Bronchial epithelial cell (primary cell): Measurements from ENCODE around the gene SORBS1. TPM values are rescaled to one million over a fixed set of nuclear protein-coding genes. Genes with fewer than 3 reads are reported as not detected.

ENCODE experiments used
- DNase-seq: peaks from one replicate; pipeline ENCODE4 v3.0.0-alpha.2; 2010; ENCODE audit warnings: low read depth
- FAIRE-seq: peaks from 2 replicates; lab custom pipeline; 2011; peaks lifted over from hg19 to GRCh38; lab: Jason Lieb, UNC
- H3K27me3 ChIP-seq: 2 replicates; pipeline ENCODE4 v1.5.1; 2011; ENCODE audit warnings: low read length; ENCODE audit not compliant: control insufficient read depth, insufficient read depth
- H3K36me3 ChIP-seq: 2 replicates; pipeline ENCODE4 v1.5.1; 2011; ENCODE audit warnings: low read length; ENCODE audit not compliant: control insufficient read depth, insufficient read depth
- H3K4me3 ChIP-seq: 2 replicates; pipeline ENCODE4 v1.5.1; 2011; ENCODE audit warnings: mild to moderate bottlenecking, low read depth, low read length, control low read depth
- CTCF ChIP-seq: IDR thresholded peaks from 2 replicates; pipeline ENCODE4 v1.5.1; 2011; ENCODE audit warnings: mild to moderate bottlenecking, moderate library complexity, low read length, control low read depth, inconsistent platforms; ENCODE audit not compliant: insufficient read depth, severe bottlenecking
- total RNA-seq: library from RNA; depleted of rRNA; stranded (reverse); fragments of >200 nt; gene quantifications from 2 replicates; pipeline ENCODE4 v1.2.1, GENCODE V29; 2014

SORBS1 gene
- total RNA-seq, 1 donor from 2014 or later, result under 0.01 TPM

GRCh38 chr10:95579292-95579691, 18.1 kb upstream of the SORBS1 start:
- no peak for FAIRE-seq
- peaks cover 1% of the 10 kb centered on the region for H3K27me3 ChIP-seq
- no peak overlapping the region for H3K4me3 ChIP-seq
- no peak for TF ChIP-seq CTCF
- no peak for DNase-seq
- no peaks in the 10 kb centered on the region for H3K36me3 ChIP-seq

GRCh38 chr10:95578619-95579018, 17.4 kb upstream of the SORBS1 start:
- no peaks in the 10 kb centered on the region for H3K36me3 ChIP-seq
- H3K27me3 ChIP-seq, result peaks cover 2% of the 10 kb centered on the region
- FAIRE-seq (no peak), DNase-seq (no peak)
- H3K4me3 ChIP-seq, result no peak overlapping the region
- no peak for TF ChIP-seq CTCF

- DNase-seq (no peak), FAIRE-seq (no peak)
- no peak for TF ChIP-seq CTCF
- peaks cover 2% of the 10 kb centered on the region for H3K27me3 ChIP-seq
- H3K36me3 ChIP-seq, result no peaks in the 10 kb centered on the region
- no peak overlapping the region for H3K4me3 ChIP-seq
Observed at GRCh38 chr10:95574649-95575365, 13.6 kb upstream of the SORBS1 start.

DNA sequence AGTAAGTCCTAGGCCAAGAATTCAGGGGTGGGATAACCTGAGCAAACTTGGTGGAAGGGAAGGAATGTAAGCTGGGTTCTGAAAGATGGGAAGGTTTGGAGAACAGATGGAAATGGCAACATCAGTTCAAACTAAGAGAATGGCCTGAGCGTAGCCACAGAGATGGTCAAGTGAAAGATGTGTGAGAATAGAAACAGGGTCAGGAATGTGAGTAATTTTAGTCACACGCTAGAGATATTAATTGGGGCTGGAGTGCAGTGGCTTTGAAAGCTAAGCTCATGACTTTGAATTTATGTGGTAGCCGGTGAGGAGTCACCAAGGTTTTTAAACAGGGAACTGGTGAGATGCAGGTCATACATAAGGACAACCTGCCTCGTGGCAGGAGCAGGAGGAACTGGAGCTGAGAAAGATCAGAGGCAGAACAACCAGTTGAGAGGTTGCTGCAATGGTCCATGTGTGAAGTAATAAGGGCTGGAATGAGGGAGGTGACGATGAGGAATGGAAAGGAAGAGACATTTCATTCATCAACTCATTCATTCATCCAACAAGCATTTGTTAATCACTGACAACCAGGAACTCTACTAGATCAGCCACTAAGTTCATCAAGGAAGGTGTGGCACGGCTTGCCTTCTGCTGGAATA, 12.9 kb upstream of the SORBS1 start:
- no peak for DNase-seq
- no peak for TF ChIP-seq CTCF
- Histone ChIP-seq H3K27me3 (peaks cover 2% of the 10 kb centered on the region), H3K4me3 (no peak overlapping the region), H3K36me3 (no peaks in the 10 kb centered on the region)
- peak; percentile 70 for FAIRE-seq

- no peak for TF ChIP-seq CTCF
- no peaks in the 10 kb centered on the region for H3K36me3 ChIP-seq
- H3K27me3 ChIP-seq, result peaks cover 2% of the 10 kb centered on the region
- FAIRE-seq (peak; percentile 52), DNase-seq (no peak)
- no peak overlapping the region for H3K4me3 ChIP-seq
Observed at GRCh38 chr10:95573527-95573926, 12.4 kb upstream of the SORBS1 start.
